PFSK-1 (cell line): ENCODE results near the gene PEMT.

Experiments
- FOXP2 ChIP-seq: optimal IDR thresholded peaks from 2 replicates; pipeline ENCODE3; 2011; ENCODE audit warnings: borderline replicate concordance, control low read depth, inconsistent platforms; ENCODE audit not compliant: insufficient read depth; ENCODE audit errors: extremely low read length, extremely low read depth
- POLR2AphosphoS5 ChIP-seq: IDR thresholded peaks from 2 replicates; pipeline ENCODE4 v1.6.1; 2012; ENCODE audit warnings: low read depth, mild to moderate bottlenecking, control low read depth, low read length, moderate library complexity
- SIN3A ChIP-seq: IDR thresholded peaks from 2 replicates; pipeline ENCODE4 v1.6.1; 2012; ENCODE audit warnings: mild to moderate bottlenecking, low read length, moderate library complexity, borderline replicate concordance; ENCODE audit not compliant: insufficient read depth
- TAF1 ChIP-seq: IDR thresholded peaks from 2 replicates; pipeline ENCODE4 v1.6.1; 2012; ENCODE audit warnings: low read length, control low read depth, borderline replicate concordance; ENCODE audit not compliant: insufficient read depth
- TF ChIP-seq, protein P1 (sequence below), 2 experiments: IDR thresholded peaks; 2 replicates each; pipeline versions ENCODE4 v1.6.1 to v1.8.0; 2011 to 2012; ENCODE audit warnings: low read depth in 2 of 2, low read length in 2 of 2, control low read depth in 1 of 2, inconsistent platforms in 1 of 2, mild to moderate bottlenecking in 1 of 2, moderate library complexity in 1 of 2; ENCODE audit not compliant: insufficient read depth in 1 of 2

The PEMT gene

GRCh38 chr17:17575360-17576251, 15.9 kb downstream of the PEMT start:
- TF ChIP-seq FOXP2 (no peak), TAF1 (no peak), SIN3A (no peak), POLR2AphosphoS5 (no peak)
- TF ChIP-seq, protein P1, sequence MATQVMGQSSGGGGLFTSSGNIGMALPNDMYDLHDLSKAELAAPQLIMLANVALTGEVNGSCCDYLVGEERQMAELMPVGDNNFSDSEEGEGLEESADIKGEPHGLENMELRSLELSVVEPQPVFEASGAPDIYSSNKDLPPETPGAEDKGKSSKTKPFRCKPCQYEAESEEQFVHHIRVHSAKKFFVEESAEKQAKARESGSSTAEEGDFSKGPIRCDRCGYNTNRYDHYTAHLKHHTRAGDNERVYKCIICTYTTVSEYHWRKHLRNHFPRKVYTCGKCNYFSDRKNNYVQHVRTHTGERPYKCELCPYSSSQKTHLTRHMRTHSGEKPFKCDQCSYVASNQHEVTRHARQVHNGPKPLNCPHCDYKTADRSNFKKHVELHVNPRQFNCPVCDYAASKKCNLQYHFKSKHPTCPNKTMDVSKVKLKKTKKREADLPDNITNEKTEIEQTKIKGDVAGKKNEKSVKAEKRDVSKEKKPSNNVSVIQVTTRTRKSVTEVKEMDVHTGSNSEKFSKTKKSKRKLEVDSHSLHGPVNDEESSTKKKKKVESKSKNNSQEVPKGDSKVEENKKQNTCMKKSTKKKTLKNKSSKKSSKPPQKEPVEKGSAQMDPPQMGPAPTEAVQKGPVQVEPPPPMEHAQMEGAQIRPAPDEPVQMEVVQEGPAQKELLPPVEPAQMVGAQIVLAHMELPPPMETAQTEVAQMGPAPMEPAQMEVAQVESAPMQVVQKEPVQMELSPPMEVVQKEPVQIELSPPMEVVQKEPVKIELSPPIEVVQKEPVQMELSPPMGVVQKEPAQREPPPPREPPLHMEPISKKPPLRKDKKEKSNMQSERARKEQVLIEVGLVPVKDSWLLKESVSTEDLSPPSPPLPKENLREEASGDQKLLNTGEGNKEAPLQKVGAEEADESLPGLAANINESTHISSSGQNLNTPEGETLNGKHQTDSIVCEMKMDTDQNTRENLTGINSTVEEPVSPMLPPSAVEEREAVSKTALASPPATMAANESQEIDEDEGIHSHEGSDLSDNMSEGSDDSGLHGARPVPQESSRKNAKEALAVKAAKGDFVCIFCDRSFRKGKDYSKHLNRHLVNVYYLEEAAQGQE (IDR thresholded peaks at IDR 0.05; ENCODE audit: insufficient read depth in 1 of 2, low read depth in 2 of 2, low read length in 2 of 2) = no peak

- TF ChIP-seq SIN3A = no peak
- TF ChIP-seq, protein P1 (IDR thresholded peaks at IDR 0.05; ENCODE audit: insufficient read depth in 1 of 2, low read depth in 2 of 2, low read length in 2 of 2) = no peak
- no peak for TF ChIP-seq FOXP2
- no peak for TF ChIP-seq POLR2AphosphoS5
- TF ChIP-seq TAF1 = no peak
These were observed 17.6 kb downstream of the PEMT start for GRCh38 chr17:17573912-17574311.

DNA sequence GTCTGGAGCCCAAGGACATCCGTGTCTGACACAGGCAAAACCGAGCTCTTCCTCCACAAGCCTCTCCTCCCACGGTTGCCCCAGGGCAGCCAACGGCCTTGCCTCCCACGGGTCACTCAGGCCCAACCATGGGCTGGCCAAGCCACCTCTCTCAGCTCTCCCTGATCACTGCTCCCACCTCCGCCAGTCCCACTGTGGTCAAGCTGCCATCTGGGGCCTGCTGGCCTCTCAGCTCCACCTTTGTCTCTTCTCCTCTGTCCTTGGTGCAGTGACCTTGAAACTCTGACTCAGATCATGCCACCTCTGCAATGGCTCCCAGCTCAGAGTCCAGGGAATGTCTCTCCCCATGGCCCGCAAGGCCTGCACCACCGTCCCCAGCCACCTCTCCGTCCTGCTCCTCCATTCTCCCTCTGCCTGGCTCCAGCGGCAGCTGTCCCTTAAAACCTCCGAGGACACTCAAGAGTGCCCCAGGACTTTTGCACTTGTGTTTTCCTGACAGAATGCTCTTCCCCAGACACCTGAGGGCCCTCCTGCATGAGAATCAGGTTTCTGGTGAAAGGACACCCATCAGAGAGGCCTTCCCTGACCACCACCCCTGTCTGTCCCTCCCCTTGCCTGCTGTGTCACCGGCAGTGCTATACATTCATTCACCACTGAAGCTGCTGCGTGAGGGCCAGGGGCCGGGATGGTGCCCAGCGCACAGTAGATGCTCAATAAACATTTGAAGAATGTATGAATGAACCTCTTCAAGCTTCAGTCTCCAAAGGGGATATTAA, 19.3 kb downstream of the PEMT start:
- TF ChIP-seq TAF1 (no peak), POLR2AphosphoS5 (no peak), SIN3A (no peak), FOXP2 (no peak)
- TF ChIP-seq, protein P1 (IDR thresholded peaks at IDR 0.05; ENCODE audit: insufficient read depth in 1 of 2, low read depth in 2 of 2, low read length in 2 of 2) = no peak

DNA sequence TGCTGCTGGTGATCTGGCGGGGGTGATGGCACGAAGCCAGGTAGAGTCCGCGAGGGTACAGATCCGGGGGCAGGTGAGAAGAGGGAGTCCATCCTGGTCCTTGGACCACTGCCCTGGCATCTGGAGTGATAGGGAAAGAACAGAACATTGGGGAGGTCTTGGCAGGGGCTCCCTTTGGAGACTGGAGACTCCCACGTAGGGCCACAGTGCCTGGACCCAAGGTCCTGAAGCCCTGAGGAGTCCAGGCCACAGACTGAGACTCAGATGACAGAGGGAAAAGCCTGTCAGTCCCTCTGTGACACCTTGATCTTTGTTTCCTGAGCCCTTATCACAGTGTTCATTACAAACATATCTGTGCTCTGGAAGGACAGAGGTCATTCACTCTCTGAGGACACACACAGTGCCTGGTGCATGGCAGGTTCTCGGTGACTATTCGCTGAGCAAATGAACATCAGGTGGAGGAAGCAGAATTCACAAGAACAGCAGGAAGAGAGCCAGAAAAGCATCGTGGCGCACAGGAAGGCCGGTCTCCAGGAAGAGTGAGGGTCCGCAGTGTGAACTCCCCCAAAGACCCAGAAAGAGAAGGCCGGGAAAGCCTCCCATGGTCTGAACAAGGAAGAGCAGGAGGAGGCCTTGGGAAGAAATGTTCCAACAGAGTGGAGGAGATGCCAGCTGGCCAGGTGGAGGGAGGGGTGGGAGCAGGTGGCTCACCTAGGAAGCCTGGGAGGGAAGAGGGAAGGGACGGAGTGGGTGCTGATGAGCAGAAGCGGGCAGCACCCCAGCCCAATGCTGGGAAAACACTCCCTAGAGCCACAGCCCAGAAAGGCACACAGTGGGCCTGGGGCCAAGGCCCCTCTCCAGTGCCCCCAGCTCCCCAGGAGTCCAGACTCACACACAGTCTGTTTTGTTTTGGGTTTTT, 20.5 kb downstream of the PEMT start:
- TF ChIP-seq TAF1 (no peak), SIN3A (no peak), FOXP2 (no peak), POLR2AphosphoS5 (no peak)
- TF ChIP-seq, protein P1 (IDR thresholded peaks at IDR 0.05; ENCODE audit: insufficient read depth in 1 of 2, low read depth in 2 of 2, low read length in 2 of 2) = no peak
